Measurements from ENCODE around the gene ZNRD2.

ZNRD2 gene

GRCh38 chr11:65611758-65612603, 41.7 kb downstream of the ZNRD2 start:
- DNase-seq, result peak; percentile 47

- DNase-seq, result no peak
Measured at GRCh38 chr11:65612691-65613090, 42.4 kb downstream of the ZNRD2 start.

- no peak for DNase-seq
Measured at GRCh38 chr11:65613091-65613928, 43.0 kb downstream of the ZNRD2 start.

GRCh38 chr11:65615229-65615949, 45.1 kb downstream of the ZNRD2 start, which contains the start of gene PCNX3:
Gene PCNX3, plus strand, starts transcription at chr11:65615776. Its CDS starts 536 bp downstream, at chr11:65616312.
- DNase-seq, result peak; percentile 100

GRCh38 chr11:65615950-65616574, 45.8 kb downstream of the ZNRD2 start:
- peak; percentile 62 for DNase-seq

GRCh38 chr11:65616575-65617001, 46.3 kb downstream of the ZNRD2 start:
- no peak for DNase-seq

GRCh38 chr11:65617136-65617850, 47.0 kb downstream of the ZNRD2 start:
- no peak for DNase-seq

GRCh38 chr11:65617990-65618751, 47.9 kb downstream of the ZNRD2 start:
- DNase-seq, result no peak

GRCh38 chr11:65618763-65619162, 48.5 kb downstream of the ZNRD2 start:
- no peak for DNase-seq

- DNase-seq, result no peak
Measured at GRCh38 chr11:65619281-65619928, 49.1 kb downstream of the ZNRD2 start.

GRCh38 chr11:65620666-65621065, 50.4 kb downstream of the ZNRD2 start:
- no peak for DNase-seq

GRCh38 chr11:65621460-65621859, 51.2 kb downstream of the ZNRD2 start:
- no peak for DNase-seq
